ENCODE measurements around the gene RPGRIP1. TPM values are rescaled to one million over a fixed set of nuclear protein-coding genes. Genes with fewer than 3 reads are reported as not detected.

RPGRIP1 gene
- total RNA-seq, 4 donors from 2014 or later: 0.16 to 0.68 (median 0.22) TPM; not detected in 1

DNA sequence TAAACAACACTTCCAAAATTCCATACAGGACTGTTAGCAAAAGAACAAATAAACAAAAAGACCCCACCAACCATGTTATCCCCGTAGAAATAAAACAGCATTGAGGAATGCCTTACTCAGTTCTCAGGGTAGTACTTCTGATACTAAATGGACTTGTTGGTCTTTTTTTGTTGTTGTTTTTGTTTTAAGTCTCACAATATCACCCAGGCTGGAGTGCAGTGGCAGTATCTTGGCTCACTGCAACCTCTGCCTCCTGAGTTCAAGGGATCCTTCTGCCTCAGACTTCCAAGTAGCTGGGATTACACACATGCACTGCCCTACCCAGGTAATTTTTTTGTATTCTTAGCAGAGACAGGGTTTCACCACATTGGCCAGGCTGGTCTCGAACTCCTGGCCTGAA, 27.7 kb upstream of the RPGRIP1 start:
- TF ChIP-seq, protein P1, sequence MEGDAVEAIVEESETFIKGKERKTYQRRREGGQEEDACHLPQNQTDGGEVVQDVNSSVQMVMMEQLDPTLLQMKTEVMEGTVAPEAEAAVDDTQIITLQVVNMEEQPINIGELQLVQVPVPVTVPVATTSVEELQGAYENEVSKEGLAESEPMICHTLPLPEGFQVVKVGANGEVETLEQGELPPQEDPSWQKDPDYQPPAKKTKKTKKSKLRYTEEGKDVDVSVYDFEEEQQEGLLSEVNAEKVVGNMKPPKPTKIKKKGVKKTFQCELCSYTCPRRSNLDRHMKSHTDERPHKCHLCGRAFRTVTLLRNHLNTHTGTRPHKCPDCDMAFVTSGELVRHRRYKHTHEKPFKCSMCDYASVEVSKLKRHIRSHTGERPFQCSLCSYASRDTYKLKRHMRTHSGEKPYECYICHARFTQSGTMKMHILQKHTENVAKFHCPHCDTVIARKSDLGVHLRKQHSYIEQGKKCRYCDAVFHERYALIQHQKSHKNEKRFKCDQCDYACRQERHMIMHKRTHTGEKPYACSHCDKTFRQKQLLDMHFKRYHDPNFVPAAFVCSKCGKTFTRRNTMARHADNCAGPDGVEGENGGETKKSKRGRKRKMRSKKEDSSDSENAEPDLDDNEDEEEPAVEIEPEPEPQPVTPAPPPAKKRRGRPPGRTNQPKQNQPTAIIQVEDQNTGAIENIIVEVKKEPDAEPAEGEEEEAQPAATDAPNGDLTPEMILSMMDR (IDR thresholded peaks at IDR 0.05; ENCODE audit: low read depth): no peak

DNA sequence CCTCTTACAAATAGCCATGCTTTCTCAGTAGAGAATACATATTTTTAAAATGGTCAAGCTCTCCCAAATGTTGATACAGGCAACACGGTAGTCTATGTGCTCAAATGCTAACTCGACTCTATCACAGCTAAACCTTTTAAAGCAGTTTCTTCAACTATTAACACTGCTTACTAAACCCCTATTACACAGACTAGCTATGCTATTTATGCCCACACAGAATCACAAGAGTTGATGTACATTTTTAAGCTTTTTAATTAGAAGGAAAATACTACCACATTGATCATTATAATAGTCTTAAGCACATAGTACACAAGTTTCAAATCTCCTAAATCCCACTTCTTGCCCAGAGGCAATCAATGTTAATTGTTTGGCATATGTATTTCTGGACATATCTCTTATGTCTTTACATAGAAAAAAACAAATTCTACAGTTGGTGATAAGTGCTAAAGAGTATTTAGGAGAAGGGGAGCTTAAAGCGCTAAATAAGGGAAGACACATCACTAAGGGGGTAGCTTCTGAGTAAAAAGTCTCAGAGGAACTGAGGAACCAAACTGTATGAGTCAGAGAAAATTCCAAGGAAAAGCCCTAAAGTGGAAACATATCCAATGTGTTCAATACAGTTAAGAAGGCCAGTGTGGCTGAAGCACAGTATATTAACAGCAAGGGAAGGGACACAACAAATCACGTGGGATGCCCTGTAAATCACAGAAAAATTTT, 24.3 kb upstream of the RPGRIP1 start:
- TF ChIP-seq, protein P1 (IDR thresholded peaks at IDR 0.05; ENCODE audit: low read depth): no peak

- TF ChIP-seq, protein P1 (IDR thresholded peaks at IDR 0.05; ENCODE audit: low read depth): no peak
Observed at GRCh38 chr14:21256539-21257393, 23.1 kb upstream of the RPGRIP1 start.

DNA sequence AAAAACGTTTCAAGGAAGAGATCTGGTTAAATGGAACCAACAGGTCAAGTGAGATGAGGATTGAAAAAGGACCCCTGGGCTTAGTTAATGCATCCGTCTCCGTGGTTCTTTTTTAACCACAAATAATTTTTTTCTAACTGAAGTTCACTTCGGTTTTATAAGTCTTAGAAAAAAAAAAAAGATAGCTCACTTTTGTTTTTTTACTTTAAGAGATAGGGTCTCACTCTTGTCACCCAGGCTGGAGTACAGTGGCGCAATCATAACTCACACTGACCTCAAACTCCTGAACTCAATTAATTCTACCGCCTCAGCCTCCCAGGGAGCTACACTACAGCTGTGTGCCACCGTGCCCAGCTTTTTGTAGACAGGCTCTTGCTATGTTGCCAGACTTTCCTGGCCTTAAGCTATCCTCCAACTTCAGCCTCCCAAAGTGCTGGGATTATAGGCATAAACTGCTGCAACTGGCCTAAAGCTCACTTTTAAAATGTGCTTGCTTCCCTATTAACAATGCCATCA, 22.4 kb upstream of the RPGRIP1 start:
- TF ChIP-seq, protein P1 (IDR thresholded peaks at IDR 0.05; ENCODE audit: low read depth): no peak

- TF ChIP-seq, protein P1 (IDR thresholded peaks at IDR 0.05; ENCODE audit: low read depth): no peak
Observed at GRCh38 chr14:21258005-21258888, 21.6 kb upstream of the RPGRIP1 start.

DNA sequence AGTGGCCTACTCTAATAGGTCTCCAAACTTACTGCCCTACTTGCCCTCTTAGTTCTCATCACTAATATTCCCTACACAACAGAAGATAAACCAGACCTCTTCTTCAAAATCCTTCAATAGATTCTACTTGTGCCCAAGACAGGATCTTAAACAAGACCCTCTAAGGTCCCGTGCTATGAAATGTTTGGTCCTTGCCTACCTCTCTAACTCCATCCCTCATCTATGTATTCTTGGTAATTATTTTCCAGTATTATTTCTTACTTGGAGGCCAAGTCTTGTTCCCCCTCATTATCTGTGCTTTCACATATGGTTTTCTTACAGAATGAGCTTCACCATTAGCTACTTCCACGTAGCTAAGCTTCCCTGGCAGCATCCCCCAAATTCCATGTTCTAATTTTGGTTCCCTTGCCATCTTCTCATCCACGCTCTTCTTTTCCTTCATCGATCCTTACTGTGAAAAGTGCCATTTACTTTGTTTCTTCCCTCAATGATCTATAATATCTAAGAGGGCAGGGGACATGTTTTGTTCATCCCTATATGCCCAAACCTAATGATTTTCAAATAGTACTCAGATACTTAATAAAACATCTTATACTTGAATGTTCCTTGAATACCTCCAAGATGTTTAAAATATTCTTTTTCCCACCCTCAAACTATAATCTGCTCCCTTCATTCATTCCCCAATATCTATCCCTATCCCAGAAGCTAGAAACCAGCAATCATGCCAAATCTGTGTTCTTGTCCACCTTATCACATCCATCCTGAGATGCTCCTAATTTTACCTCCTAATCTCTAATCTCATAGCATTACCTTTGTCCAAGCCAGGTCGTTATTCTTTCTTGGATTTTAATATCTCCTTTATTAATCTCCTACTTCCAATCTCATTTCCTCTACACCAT, 20.7 kb upstream of the RPGRIP1 start:
- TF ChIP-seq, protein P1 (IDR thresholded peaks at IDR 0.05; ENCODE audit: low read depth): no peak
